Esophagus mucosa (tissue), 1 donor: ENCODE results near the gene ZNF236. TPM values are rescaled to one million over a fixed set of nuclear protein-coding genes. Genes with fewer than 3 reads are reported as not detected.
"Not testable (repeated sequence)": the region's sequence is repeated elsewhere in the genome, so short reads cannot be mapped to it uniquely, and the experiment has no call there.

Source experiments
- ATAC-seq: fragments of 200-7000 bp; cut with Tn5 transposase; one replicate; pipeline ENCODE4 v1.9.1; 2020
- total RNA-seq: library from RNA; stranded (reverse); gene quantifications from one replicate; pipeline ENCODE4 v1.2.4, GENCODE V29; 2023
- donor health status: DM: yes; HTN: yes; CAD: no.

ZNF236 gene
- total RNA-seq, 1 donor from 2014 or later, result 8.9 TPM

GRCh38 chr18:77006305-77007175 lies 184.2 kb downstream of the ZNF236 start:
- no peak for ATAC-seq

- ATAC-seq, result no peak
Observed at GRCh38 chr18:77007251-77007650, 184.9 kb downstream of the ZNF236 start.

- ATAC-seq, result no peak
Observed at GRCh38 chr18:77008006-77008405, 185.6 kb downstream of the ZNF236 start.

- ATAC-seq, result no peak
Observed at GRCh38 chr18:77008576-77009315, 186.4 kb downstream of the ZNF236 start.

GRCh38 chr18:77009675-77010074 lies 187.3 kb downstream of the ZNF236 start:
- ATAC-seq, result no peak

GRCh38 chr18:77012120-77012519 lies 189.8 kb downstream of the ZNF236 start:
- ATAC-seq, result no peak

GRCh38 chr18:77012806-77013541 lies 190.6 kb downstream of the ZNF236 start:
- no peak for ATAC-seq

GRCh38 chr18:77013811-77014521 lies 191.6 kb downstream of the ZNF236 start:
- no peak for ATAC-seq

GRCh38 chr18:77014538-77014937 lies 192.2 kb downstream of the ZNF236 start:
- ATAC-seq, result no peak

- ATAC-seq, result no peak
Observed at GRCh38 chr18:77015169-77015568, 192.8 kb downstream of the ZNF236 start.

GRCh38 chr18:77015771-77016710 lies 193.7 kb downstream of the ZNF236 start:
- ATAC-seq, result no peak

GRCh38 chr18:77016936-77017335 lies 194.6 kb downstream of the ZNF236 start:
- ATAC-seq, result no peak

GRCh38 chr18:77017355-77017754 lies 195.0 kb downstream of the ZNF236 start:
- ATAC-seq, result no peak

- not testable (repeated sequence) for ATAC-seq
Observed at GRCh38 chr18:77018650-77019049, 196.3 kb downstream of the ZNF236 start.

GRCh38 chr18:77019641-77020040 lies 197.3 kb downstream of the ZNF236 start:
- ATAC-seq, result no peak
